ENCODE data around the gene ADORA1.

ADORA1 gene

GRCh38 chr1:203196371-203196770 lies 68.8 kb downstream of the ADORA1 start:
- DNase-seq: no peak

- DNase-seq: no peak
Observed at GRCh38 chr1:203197625-203198024, 70.1 kb downstream of the ADORA1 start.

- no peak for DNase-seq
Observed at GRCh38 chr1:203199002-203199401, 71.5 kb downstream of the ADORA1 start.

GRCh38 chr1:203199481-203199815 lies 71.9 kb downstream of the ADORA1 start:
- no peak for DNase-seq

GRCh38 chr1:203199816-203200571 lies 72.5 kb downstream of the ADORA1 start:
- no peak for DNase-seq

GRCh38 chr1:203200916-203201315 lies 73.4 kb downstream of the ADORA1 start:
- no peak for DNase-seq

GRCh38 chr1:203201516-203202205 lies 74.1 kb downstream of the ADORA1 start:
- DNase-seq: no peak

- DNase-seq: no peak
Observed at GRCh38 chr1:203202431-203203245, 75.1 kb downstream of the ADORA1 start.

- DNase-seq: no peak
Observed at GRCh38 chr1:203204756-203205155, 77.2 kb downstream of the ADORA1 start.

GRCh38 chr1:203206129-203206687 lies 78.7 kb downstream of the ADORA1 start:
- DNase-seq: no peak

- no peak for DNase-seq
Observed at GRCh38 chr1:203207751-203208150, 80.2 kb downstream of the ADORA1 start.

- DNase-seq: no peak
Observed at GRCh38 chr1:203208181-203208580, 80.7 kb downstream of the ADORA1 start.

GRCh38 chr1:203210350-203210749 lies 82.8 kb downstream of the ADORA1 start:
- DNase-seq: no peak

GRCh38 chr1:203210988-203211387 lies 83.5 kb downstream of the ADORA1 start:
- no peak for DNase-seq

- no peak for DNase-seq
Observed at GRCh38 chr1:203211812-203212211, 84.3 kb downstream of the ADORA1 start.

- DNase-seq: no peak
Observed at GRCh38 chr1:203213126-203213525, 85.6 kb downstream of the ADORA1 start.

- no peak for DNase-seq
Observed at GRCh38 chr1:203214871-203215270, 87.3 kb downstream of the ADORA1 start.

- DNase-seq: no peak
Observed at GRCh38 chr1:203215573-203215972, 88.0 kb downstream of the ADORA1 start.

GRCh38 chr1:203216274-203217138 lies 89.0 kb downstream of the ADORA1 start:
- DNase-seq: peak; percentile 20

All from NCI-H774 (cell line).